GM23338 (cell line): ENCODE results near the gene PSMB2. TPM values are rescaled to one million over a fixed set of nuclear protein-coding genes. Genes with fewer than 3 reads are reported as not detected.

Source experiments
- ATAC-seq: fragments of 200-7000 bp; cut with Tn5 transposase; 3 replicates; pipeline ENCODE4 v1.9.1; 2020
- DNase-seq: peaks from one replicate; pipeline ENCODE4 v3.0.0-alpha.2; 2015; ENCODE audit warnings: low spot score
- H2AFZ ChIP-seq: fragments of 200-600 bp; sonication (generic); 2 replicates; pipeline ENCODE4 v1.8.0; 2016; ENCODE audit warnings: antibody characterized with exemption, mild to moderate bottlenecking, moderate library complexity
- H3F3A ChIP-seq: fragments of 200-600 bp; sonication (generic); replicated peaks from 2 replicates; pipeline ENCODE4 v1.8.0; 2017; ENCODE audit warnings: antibody characterized with exemption, mixed run types, low read depth
- H3K27ac ChIP-seq: fragments of 200-600 bp; sonication (generic); 2 replicates; pipeline ENCODE4 v1.6.1; 2016; ENCODE audit warnings: low read depth
- H3K27me3 ChIP-seq: fragments of 200-600 bp; sonication (generic); 2 replicates; pipeline ENCODE4 v1.8.0; 2016; ENCODE audit warnings: mild to moderate bottlenecking, mixed run types, moderate library complexity; ENCODE audit not compliant: insufficient read depth
- H3K36me3 ChIP-seq: fragments of 200-600 bp; sonication (generic); 2 replicates; pipeline ENCODE4 v1.8.0; 2016; ENCODE audit warnings: mild to moderate bottlenecking; ENCODE audit not compliant: insufficient read depth
- H3K4me1 ChIP-seq: fragments of 200-600 bp; sonication (generic); 2 replicates; pipeline ENCODE4 v1.8.0; 2016; ENCODE audit warnings: mild to moderate bottlenecking, moderate library complexity; ENCODE audit not compliant: insufficient read depth
- H3K4me2 ChIP-seq: fragments of 200-600 bp; sonication (generic); 2 replicates; pipeline ENCODE4 v1.7.1; 2017; ENCODE audit warnings: mixed run types
- H3K4me3 ChIP-seq: fragments of 200-600 bp; sonication (generic); 2 replicates; pipeline ENCODE4 v1.6.1; 2016; ENCODE audit warnings: mixed run types
- H3K79me2 ChIP-seq: fragments of 200-600 bp; sonication (generic); replicated peaks from 2 replicates; pipeline ENCODE4 v1.8.0; 2017; ENCODE audit warnings: mild to moderate bottlenecking; ENCODE audit not compliant: insufficient read depth
- H3K9me2 ChIP-seq: fragments of 200-600 bp; sonication (generic); 2 replicates; pipeline ENCODE4 v1.8.0; 2017; ENCODE audit not compliant: insufficient read depth
- H4K20me1 ChIP-seq: fragments of 200-600 bp; sonication (generic); replicated peaks from 2 replicates; pipeline ENCODE4 v1.8.0; 2017; ENCODE audit warnings: mild to moderate bottlenecking; ENCODE audit not compliant: insufficient read depth
- H3K27ac Mint-ChIP-seq: 2 replicates; pipeline ENCODE4 v1.8.0; 2020; ENCODE audit warnings: inconsistent platforms, mild to moderate bottlenecking, moderate library complexity, mixed read lengths
- H3K27me3 Mint-ChIP-seq: 3 replicates; pipeline ENCODE4 v1.8.0; 2022; ENCODE audit warnings: low read depth, mild to moderate bottlenecking, moderate library complexity, mixed read lengths, inconsistent platforms; ENCODE audit not compliant: insufficient read depth, poor library complexity
- H3K36me3 Mint-ChIP-seq: 3 replicates; pipeline ENCODE4 v1.8.0; 2021; ENCODE audit warnings: low read depth, mild to moderate bottlenecking, inconsistent platforms, moderate library complexity, mixed read lengths
- H3K4me1 Mint-ChIP-seq: 3 replicates; pipeline ENCODE4 v1.8.0; 2020; ENCODE audit warnings: mild to moderate bottlenecking, inconsistent platforms, mixed read lengths
- H3K4me3 Mint-ChIP-seq: 3 replicates; pipeline ENCODE4 v1.8.0; 2021; ENCODE audit warnings: moderate library complexity, mild to moderate bottlenecking, inconsistent platforms, mixed read lengths
- H3K9me3 Mint-ChIP-seq: 3 replicates; pipeline ENCODE4 v1.8.0; 2020; ENCODE audit warnings: moderate library complexity, mild to moderate bottlenecking, inconsistent platforms, mixed read lengths
- CREB1 ChIP-seq: fragments of 250-450 bp; sonication (Bioruptor Pico); IDR thresholded peaks from 2 replicates; pipeline ENCODE4 v1.5.0; 2020; ENCODE audit warnings: low read depth, mild to moderate bottlenecking, moderate library complexity
- CTCF ChIP-seq, 2 experiments: fragments of 200-600 bp in 1 of 2; sonication (generic) in 1 of 2; conservative IDR thresholded peaks; 2 replicates each; pipeline versions ENCODE4 v1.5.1 to v1.6.1; 2016 to 2017; ENCODE audit warnings: antibody characterized with exemption in 2 of 2, low read depth in 2 of 2, mild to moderate bottlenecking in 2 of 2, moderate library complexity in 1 of 2
- ETS1 ChIP-seq: IDR thresholded peaks from 2 replicates; pipeline ENCODE4 v1.6.1; 2016; ENCODE audit warnings: antibody characterized with exemption
- EZH2 ChIP-seq: fragments of 200-600 bp; sonication (generic); IDR thresholded peaks from one replicate; pipeline ENCODE4 v1.8.0; 2017; ENCODE audit warnings: antibody characterized with exemption, mild to moderate bottlenecking, low read depth; ENCODE audit not compliant: unreplicated experiment
- EZH2phosphoT487 ChIP-seq: fragments of 200-600 bp; sonication (generic); IDR thresholded peaks from one replicate; pipeline ENCODE4 v1.8.1; 2018; ENCODE audit warnings: antibody characterized with exemption; ENCODE audit not compliant: unreplicated experiment
- POLR2AphosphoS5 ChIP-seq: IDR thresholded peaks from 2 replicates; pipeline ENCODE4 v1.6.1; 2016; ENCODE audit warnings: antibody characterized with exemption, low read depth
- REST ChIP-seq: IDR thresholded peaks from one replicate; pipeline ENCODE4 v1.6.1; 2018; ENCODE audit warnings: antibody characterized with exemption; ENCODE audit not compliant: unreplicated experiment
- STAT1 ChIP-seq: IDR thresholded peaks from one replicate; pipeline ENCODE4 v1.6.1; 2016; ENCODE audit warnings: antibody characterized with exemption; ENCODE audit not compliant: unreplicated experiment
- ZNF462 ChIP-seq: fragments of 250-450 bp; sonication (Bioruptor Pico); IDR thresholded peaks from 2 replicates; pipeline ENCODE4 v1.5.0; 2020; ENCODE audit warnings: mild to moderate bottlenecking, moderate library complexity
- polyA plus RNA-seq: library from polyadenylated mRNA; unstranded; fragments of >200 nt; fragmentation: Nextera tagmentation; extraction: Ambion mirVana; gene quantifications from 2 replicates; pipeline ENCODE4 v1.2.1, GENCODE V29; 2016
- total RNA-seq: library from RNA; depleted of rRNA; stranded (reverse); fragments of >200 nt; shearing (Covaris generic); gene quantifications from 2 replicates; pipeline ENCODE4 v1.2.3, GENCODE V29; 2014

Gene PSMB2
- total and polyA plus RNA-seq, 2 experiments from 2014 or later = 68.2 to 147 TPM

GRCh38 chr1:35688161-35688560, 46.8 kb upstream of the PSMB2 start:
- ATAC-seq (no peak), DNase-seq (no peak)
- no peaks in the 10 kb centered on the region for H3K79me2 ChIP-seq
- Mint-ChIP-seq H3K4me3 (no peak overlapping the region), H3K27me3 (peaks cover 2% of the 10 kb centered on the region), H3K4me1 (peaks cover 29% of the 10 kb centered on the region), H3K9me3 (no peaks in the 10 kb centered on the region), H3K27ac (no peak overlapping the region), H3K36me3 (no peaks in the 10 kb centered on the region)
- no peak overlapping the region for H3K4me3 ChIP-seq
- no peaks in the 10 kb centered on the region for H4K20me1 ChIP-seq
- H2AFZ ChIP-seq = no peak overlapping the region
- H3K27me3 ChIP-seq = no peaks in the 10 kb centered on the region; the same call in 1 of the 2 replicates
- TF ChIP-seq ETS1 = no peak
- no peak for TF ChIP-seq POLR2AphosphoS5
- TF ChIP-seq EZH2 = no peak
- H3F3A ChIP-seq = no peaks in the 10 kb centered on the region
- H3K9me2 ChIP-seq = no peaks in the 10 kb centered on the region
- H3K4me1 ChIP-seq = peaks cover 20% of the 10 kb centered on the region
- no peaks in the 10 kb centered on the region for H3K36me3 ChIP-seq
- no peak overlapping the region for H3K27ac ChIP-seq
- H3K4me2 ChIP-seq = no peak overlapping the region

GRCh38 chr1:35683012-35683411, 41.7 kb upstream of the PSMB2 start:
- Histone ChIP-seq H4K20me1 (no peaks in the 10 kb centered on the region), H3F3A (no peaks in the 10 kb centered on the region), H3K4me1 (no peaks in the 10 kb centered on the region), H3K27ac (no peak overlapping the region), H3K4me2 (no peak overlapping the region), H3K9me2 (no peaks in the 10 kb centered on the region), H2AFZ (peak overlapping the region; percentile 38; the same call in 1 of the 2 replicates), H3K4me3 (no peak overlapping the region), H3K36me3 (no peaks in the 10 kb centered on the region), H3K27me3 (no peaks in the 10 kb centered on the region; the same call in 1 of the 2 replicates), H3K79me2 (no peaks in the 10 kb centered on the region)
- no peak for DNase-seq
- no peak for ATAC-seq
- Mint-ChIP-seq H3K27me3 (peaks cover 4% of the 10 kb centered on the region), H3K36me3 (no peaks in the 10 kb centered on the region), H3K27ac (no peak overlapping the region), H3K4me3 (no peak overlapping the region), H3K4me1 (peaks cover 4% of the 10 kb centered on the region; the same call in 2 of the 3 replicates), H3K9me3 (no peaks in the 10 kb centered on the region)
- TF ChIP-seq CTCF (conservative IDR thresholded peaks at IDR 0.05; ENCODE audit: low read depth in 2 of 2) (no peak), REST (no peak), CREB1 (CRISPR knock-in tag) (no peak), EZH2phosphoT487 (no peak), ZNF462 (CRISPR knock-in tag) (no peak), STAT1 (no peak)
